Activated CD4-positive, alpha-beta T cell treated with anti-CD3 and anti-CD28 coated beads for 48 hours (primary cell): ENCODE results near the gene RBMS1.
"Not testable (repeated sequence)": the region's sequence is repeated elsewhere in the genome, so short reads cannot be mapped to it uniquely, and the experiment has no call there.

Source experiments
- DNase-seq: peaks from one replicate; pipeline ENCODE4 v3.0.0-alpha.2; 2020

The RBMS1 gene

DNA sequence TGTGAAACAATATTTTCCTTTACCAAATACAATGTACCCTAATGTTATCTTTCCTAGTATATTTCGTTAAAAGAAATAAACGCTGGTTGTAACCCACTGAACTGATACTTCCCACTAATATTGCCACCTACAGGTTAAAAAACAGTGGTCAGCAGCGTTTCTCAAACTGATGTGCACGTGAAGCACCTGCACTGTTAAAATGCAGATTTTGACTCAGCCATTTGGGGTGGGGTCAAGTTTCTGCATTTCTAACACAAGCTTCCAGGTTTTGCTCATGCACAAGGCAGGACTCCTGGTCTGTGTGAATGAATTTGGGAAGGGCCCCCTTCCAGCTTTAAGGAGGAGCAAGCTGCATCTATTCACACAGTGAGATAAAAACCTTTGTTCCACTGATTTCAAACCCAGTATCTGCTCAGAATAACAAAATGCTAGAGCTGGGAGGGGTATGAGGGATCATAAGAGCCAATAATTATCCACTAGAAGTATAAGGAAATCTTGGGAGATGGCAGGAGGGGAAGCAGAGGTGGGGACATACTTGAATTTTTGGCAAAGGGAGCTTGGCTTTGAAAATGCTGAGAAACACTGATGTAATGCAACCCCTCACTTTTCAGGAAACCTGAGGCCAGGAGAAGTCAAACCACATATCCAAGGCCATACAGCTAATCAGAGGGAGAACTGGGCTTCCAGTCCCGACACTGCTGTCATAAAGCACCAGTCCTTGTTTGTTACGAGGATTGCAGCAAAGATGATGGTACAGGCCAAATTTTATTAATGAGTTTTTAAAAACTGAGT, 116.2 kb downstream of the RBMS1 start:
- no peak for DNase-seq

DNA sequence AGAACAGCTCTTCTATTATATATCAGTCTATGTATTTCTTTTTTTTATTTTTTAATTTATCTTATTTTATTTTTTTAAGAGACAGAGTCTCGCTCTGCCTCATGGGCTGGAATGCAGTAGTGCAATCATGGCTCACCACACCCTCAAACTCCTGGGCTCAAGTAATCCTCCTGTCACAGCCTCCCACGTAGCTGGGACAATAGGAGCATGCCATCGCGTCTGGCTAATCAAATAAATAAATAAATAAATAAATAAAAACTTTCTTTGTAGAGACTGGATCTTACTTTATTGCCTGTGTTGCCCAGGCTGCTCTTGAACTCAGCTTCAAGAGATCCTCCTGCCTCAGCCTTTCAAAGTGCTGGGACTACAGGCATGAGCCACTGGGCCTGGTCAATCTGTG, 117.0 kb downstream of the RBMS1 start:
- no peak for DNase-seq

DNA sequence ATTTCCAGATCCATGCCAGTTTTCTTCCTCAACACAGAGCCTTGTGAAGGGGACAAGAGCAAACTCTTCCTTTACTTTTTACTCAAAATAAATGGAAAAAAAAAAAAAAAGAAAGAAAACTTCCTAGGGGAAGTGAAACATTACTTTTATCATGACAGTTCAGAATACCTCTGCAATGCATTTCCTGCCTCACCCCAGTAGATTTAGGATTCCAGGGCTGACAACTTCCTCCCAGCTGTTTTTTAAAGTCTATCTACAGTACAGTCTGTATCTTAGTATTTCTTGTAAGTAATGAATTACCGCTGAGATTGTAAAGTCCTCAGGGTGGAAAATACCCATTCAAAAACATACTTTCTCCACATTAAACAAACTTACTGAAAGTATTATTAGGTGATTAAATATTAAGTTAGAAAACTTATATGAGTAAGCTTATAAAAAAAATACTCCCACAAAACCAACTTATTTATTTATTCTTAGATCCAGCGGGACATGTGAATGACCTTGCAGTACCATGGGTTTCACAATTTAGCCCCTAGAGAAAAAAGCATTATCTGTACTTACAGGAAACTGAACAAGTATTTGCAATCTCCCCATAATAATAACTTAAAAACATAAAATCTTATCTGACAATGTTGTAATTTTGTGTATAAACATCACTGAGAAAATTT, 117.7 kb downstream of the RBMS1 start:
- no peak for DNase-seq

DNA sequence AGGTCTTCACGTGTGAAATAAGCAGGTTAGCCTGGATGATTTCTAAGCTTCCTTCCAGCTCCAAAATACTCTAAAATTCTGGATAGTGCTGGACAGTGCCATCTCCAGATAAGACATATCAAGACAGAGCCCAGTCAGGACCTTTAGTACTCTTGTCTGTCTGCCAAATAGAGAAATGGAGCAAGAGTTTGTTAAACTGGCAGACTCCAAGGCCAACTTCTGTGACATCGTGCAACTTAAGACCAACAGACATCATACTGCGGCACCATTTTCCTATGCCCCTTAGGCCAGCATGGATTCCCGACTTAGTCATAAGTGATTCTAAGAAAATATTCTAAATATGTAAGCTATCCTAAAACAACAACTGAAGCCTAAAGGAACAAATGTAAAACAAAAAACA, 118.6 kb downstream of the RBMS1 start:
- no peak for DNase-seq

DNA sequence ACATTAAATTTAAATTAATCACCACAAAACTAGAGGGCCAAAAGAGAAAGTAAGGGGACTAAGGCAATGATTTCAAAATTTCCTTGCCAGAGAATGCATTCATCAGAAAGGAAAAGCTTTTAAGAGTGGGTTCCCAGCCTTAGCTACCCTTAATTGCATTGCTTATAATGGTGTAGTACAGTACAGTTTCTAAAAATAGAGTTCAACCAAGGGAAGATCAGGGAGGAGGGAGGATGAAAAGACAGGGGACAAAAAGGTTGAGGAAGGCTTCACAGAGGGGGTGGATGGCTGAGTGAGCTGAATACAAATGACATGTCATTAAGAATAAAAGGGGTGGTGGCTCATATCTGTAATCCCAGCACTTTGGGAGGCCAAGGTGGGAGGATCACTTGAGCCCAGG, 119.9 kb downstream of the RBMS1 start:
- no peak for DNase-seq

DNA sequence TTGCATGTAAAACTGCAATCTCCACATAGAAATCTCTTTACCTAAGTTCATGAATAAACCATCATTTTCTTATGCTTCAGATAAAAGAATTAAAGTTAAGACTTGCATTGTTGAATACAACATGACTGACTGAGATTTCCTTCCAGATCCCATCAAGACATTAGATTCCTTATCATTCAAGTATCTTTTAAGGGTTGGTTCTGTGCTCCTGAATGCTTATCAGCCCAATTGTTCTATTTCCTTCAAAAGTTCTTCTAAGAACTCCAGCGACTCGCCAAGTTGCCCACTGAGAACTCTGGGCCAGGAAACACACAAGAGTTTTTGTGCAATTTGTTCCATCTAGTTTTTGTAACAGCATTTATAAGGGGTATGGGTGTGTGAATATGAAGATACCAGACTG, 120.3 kb downstream of the RBMS1 start:
- no peak for DNase-seq

DNA sequence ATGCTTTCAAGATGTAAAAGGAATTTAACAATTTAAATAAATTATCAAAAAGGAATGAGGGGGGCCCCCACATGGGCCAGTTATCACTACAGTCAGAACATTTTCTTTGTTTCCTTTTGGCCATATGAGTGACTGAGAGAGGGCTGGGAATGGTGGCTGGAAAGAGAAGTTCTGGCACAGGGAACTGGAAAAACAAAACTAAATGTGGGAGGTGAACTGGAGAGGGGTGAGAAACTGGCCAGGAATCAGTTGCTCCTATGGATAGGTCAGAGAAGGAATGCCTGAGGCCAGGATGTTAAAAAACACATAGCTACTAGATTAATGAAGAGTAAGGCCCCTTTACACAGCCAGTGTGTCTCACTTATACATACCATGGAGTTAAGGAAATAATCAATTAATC, 121.0 kb downstream of the RBMS1 start:
- no peak for DNase-seq

DNA sequence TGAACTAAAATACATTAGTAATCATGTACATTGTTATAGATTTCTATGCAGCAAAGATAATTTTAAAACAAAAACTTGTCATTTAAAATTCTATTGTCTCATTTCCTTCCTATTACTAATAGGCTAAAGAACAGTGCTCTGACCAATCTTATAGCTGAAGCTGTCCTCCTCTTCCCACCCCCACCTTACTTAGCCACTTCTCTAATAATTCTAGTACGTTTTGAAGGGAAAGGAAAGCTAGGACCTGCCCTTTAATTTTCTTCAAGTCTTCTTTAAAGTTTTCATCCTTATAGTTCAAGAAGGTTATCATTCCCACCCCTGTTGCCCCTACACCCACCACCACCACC, 121.6 kb downstream of the RBMS1 start:
- DNase-seq: no peak

DNA sequence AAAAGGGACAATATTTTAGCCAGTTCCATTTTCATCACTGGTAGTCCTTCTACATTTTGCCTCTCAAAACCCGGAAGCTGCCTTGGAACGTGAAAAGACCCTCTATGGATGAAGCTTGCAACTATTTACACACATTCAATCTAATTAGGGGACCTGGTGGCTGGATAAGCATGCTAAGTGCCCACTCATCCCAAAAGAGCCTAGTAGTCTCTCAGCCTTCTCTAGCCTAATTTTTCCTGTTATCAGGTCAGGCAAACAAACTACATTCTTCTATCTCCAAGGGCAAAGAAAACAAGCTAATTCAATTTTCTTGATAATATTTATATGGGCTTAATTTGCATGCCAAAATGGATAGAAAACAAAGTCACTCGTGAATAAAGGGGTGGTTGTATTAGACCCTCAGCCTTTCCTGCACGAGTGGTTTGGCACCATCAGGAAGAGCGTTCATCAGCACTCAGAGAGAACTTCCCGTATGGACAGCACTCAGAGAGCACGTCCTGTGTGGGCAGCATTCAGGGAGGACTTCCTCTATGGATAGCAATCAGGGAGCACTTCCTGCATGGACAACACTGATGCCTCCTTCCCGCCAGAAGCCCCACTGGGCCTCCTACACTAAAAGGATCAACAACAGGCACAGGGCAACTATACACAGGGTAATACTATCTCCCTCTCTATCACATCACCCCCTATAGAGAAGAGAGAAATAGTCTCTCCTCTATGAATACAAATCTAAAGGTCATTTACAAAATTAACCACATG, 122.2 kb downstream of the RBMS1 start:
- no peak for DNase-seq

DNA sequence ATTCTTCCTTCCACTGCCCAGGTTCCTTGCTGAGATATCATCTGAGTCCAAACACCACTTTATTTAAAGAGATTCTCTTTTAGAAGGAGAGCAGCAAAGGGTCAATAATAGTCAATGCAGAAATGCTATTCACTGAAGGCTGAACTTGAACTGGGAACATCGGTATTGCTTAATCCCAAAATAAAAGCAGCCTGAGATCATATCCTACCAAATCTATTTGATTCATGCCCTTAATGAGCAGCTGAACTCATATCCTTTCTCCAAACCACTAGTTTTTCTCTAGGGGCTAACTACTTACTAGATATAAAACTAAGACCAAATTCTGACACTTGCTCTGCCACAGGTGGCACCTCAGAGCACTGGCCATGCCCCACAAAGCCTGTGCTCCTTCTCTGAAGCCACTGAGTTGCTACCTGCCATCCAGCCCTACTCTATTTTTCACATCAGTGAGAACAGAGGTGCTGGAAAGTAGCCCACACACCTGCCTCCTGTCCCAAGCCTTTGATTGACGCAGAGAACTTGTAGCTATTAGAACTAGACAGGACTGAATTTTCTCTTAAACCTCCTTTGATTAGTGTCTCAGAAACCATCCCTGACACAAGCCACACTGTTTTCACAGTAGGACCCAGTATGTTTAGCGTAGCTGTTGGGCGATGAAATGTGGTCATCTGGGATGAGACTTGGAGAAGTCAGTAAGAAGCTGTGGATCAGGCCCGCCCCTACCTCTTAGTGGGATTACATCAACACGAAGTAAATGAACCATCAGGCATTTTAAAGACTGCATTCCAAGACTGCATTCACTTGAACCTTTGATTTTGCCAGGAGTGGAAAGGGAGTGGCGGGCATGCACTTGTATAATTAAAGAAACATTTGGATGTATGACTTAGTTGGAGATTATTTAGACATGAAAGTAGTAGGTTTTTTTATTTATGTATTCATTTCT, 124.3 kb downstream of the RBMS1 start:
- DNase-seq: no peak

DNA sequence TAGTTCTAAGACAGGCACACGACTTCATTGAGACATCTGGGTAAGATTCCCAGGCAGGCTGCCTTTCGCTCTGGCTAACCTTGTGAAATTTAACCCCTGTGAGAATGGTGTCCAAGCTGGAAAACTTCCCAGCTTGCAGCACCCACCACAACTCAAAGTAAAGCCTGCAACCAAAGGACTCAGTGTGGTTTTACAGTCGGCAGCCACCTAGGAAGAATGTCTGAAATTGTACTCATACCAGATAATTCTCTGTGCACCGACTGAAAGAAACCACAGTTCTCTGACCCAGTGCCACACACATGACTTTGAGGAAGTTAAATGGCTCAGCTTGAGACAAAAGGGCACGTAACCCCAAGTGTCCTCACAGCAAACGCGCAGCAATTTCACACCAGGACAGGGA, 125.7 kb downstream of the RBMS1 start:
- no peak for DNase-seq

DNA sequence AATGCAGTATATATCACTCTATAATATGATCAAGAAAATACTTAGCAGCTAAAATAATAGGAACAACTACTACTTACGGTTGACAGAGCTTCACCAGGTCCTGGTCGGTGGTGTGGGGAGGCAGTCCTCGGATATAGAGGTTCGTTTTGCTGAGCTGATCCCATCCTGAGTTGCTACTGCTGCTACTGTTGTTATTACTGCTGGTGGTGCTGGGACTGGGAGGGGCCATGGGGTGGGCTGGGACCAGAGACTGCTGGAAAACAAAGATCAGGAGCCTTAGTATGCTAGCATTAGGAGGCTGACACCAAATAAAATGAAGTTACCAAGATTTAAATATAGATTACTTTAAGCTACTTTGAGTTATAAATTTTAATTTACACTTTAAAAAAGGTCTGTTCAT, 126.5 kb downstream of the RBMS1 start:
- not testable (repeated sequence) for DNase-seq

DNA sequence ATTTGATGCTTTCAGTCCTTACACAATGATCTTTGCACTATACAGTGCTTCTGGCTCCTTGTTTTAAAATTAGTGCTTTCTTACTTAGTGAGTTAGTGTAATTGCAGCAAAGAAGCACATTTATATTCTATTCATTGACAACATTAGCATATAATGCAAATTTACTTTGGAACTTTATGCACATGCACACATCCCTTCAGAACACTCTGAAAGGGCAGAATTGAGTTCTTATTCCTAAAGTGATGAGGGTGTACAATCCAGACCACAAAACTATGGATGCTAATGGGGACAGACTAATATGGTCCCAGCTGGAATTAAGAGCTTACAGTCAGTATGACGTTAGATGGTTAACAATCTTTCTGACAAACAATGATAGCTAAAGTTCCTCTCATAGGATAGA, 127.1 kb downstream of the RBMS1 start:
- no peak for DNase-seq

DNA sequence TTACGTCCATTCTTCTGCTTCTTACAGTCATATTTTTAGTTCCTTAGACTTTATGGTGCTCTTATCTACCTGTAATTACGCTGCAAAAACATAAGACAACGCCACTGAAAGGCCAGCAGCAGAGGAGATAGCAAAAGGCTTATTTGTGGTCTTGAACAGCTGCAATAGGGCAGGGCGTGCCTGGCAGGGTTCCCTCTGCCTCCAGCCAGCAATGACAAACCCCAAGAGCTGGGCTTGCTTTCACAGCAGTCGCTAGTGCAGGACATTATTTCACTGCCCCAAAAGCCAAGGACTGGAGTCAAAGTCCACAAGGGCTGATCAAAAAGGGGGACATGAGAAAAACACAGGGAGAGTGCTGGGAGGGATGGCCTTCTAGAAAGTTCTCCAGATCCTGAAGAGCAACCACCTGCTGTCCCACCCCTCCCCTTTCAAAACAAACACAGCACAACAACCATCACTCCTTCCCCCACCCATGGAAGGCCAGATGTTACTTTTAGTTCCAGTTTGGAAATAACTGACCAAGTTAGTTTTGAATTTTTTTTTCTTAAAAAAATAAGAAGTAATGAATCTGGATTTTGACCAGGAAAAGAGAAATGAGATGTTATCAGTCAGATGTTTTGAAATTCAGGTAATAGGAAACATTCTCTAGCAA, 127.8 kb downstream of the RBMS1 start:
- DNase-seq: no peak

DNA sequence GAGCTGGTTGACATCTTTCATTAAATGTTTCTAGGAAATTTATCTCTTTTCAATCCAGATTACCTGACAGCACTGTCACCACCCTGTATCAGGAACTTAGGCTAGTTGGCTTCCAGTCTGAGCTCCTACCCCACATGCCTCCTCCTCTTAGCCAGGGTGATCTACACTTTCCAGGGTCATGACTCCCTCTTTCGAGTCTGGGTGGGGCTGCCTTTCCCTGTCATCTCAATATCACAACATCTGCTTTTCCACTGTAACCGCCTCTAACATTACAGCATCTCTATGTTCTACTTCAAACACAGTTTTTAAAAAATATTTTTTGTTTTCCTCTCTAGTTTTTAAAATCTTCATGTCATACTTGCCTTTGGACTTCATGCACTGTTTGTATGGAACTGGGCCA, 129.2 kb downstream of the RBMS1 start:
- DNase-seq: no peak

DNA sequence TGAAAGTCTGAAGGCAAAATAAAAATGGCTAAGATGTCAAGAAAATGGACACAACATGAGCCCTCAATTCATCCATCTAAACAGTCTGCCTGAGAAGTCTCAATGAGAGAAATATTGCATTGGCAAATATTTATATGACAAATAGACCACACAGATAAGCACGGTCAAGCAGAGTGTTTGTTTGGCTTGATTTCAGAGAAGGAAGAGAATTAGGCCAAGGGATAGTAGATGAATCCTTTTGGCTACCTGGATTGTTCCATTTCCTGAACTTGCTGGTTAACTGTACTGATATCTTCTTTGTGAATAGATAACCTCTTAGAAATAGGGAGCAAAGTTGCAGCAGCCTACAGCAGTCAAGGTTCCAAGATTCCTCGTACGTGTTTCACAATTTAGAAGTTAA, 129.6 kb downstream of the RBMS1 start:
- DNase-seq: no peak

DNA sequence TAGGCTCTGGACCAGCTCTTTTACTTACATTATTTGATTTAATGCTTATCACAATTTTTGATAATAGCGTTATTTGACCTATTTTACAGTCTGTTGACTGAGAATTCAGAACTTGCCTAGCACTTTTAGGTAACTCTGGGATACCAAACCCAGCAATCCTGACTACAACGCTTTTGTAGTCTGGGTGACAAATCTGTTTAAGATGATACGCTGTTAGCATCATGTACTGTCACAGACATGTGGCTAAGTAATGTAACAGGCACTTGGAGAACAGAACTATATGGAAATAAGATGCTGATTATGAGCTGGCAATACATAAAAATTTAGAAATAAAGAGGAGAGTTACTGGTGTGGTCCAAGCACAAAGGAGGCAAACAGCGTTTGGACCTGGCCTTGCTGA, 130.6 kb downstream of the RBMS1 start:
- no peak for DNase-seq

DNA sequence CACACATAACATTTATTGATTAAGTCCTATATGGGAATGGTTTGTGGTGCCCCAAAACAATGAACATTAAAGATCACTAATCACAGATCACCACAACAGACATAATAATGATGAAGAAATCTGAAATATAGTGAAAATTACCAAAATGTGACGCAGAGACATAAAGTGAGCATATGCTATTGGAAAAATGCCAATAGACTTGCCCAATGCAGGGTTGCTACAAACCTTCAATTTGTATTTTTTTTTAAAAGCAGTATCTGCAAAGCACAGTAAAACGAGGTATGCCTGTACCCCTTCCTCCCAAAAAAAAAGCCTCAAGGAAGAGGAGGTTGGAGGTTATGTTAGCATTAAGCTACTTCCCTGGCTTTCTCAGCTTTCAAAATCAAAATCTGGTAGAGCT, 131.1 kb downstream of the RBMS1 start:
- DNase-seq: no peak

DNA sequence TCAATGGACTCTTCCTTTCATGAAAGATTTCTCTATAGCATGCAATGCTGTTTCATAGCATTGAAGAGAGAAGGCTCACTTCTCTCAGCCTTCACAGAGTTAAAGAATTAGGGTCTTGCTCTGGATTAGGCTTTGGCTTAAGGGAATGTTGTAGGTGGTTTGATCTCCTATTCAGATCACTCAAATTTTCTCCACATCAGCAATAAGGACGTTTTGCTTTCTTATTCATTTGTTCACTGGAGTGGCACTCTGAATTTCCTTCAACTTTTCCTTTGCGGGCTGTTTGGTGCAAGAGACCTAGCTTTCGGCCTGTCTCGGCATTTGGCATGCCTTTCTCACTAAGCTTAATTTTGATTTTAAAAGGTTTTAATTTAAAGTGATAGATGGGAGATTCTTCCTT, 131.6 kb downstream of the RBMS1 start:
- no peak for DNase-seq

DNA sequence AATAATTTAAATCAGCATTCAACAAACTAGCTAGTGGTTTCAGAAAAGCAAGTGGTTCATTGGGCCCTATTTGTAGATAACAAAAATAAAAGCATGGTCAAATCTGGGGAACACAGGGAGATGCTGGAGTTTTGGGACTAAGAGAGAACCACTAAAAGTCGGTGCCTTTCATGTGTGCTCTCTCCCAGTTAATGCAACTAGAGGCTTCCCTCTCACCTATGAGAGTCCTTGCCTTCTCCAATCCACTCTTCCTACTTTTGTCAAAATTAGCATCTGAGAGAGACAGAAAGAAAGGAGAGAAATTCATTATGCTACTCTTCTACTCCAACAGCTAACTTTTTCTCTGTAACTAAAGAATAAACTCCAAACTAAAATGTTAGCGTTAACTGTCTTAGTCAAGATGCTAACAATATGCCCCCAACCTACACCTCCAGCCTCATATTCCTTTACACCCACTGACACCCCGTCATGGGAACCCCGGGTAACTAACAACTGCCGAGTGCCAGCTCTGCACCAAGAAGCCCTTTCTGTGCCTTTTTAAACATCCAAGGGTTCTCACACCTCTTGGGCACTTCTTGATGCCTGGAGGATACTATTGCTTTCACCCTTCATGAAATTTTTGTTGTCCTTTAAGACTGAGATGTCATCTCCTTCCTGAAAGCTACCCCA, 133.4 kb downstream of the RBMS1 start:
- DNase-seq: no peak

DNA sequence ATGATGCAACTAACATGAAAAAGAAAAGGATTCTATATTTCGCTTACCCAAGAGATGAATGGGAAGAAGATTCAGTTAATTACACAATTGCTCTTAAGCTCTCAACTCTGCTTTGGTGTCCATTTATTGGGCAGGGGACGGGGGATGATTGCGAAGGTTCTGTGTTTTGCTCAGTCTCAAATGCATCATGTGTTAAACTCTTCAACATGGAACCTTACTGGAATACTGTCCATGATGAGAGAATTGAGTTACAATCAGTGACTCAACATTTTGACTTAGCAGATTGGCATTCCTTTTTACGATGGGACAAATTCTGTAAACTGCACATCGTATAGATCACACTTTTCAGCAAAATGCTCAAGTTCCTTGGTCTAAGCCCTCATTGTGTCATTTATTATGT, 135.6 kb downstream of the RBMS1 start:
- no peak for DNase-seq

DNA sequence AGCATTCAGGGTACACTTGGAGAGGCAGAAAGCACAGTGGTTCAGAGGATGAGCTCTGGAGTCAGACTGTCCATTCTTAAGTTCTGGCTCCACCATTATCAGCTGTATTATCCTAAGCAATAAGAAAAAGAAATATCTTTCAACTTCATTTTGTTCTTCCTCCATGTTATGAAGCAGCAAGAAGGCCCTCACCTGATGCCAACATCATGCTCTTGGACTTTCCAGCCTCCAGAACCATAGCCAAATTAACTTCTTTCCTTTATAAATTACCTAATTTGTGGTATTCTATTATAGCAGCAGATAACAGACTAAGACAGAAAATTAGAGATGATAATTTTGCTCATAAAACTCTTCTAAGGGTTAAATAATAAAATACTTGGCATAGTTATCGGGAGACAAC, 137.1 kb downstream of the RBMS1 start:
- DNase-seq: no peak
